Large intestine (tissue), 3 donors: ENCODE measurements around the gene RBMS2. TPM values are rescaled to one million over a fixed set of nuclear protein-coding genes. Genes with fewer than 3 reads are reported as not detected.
A peak's percentile ranks its signal among the peaks of the same experiment; 100 is the strongest.

ENCODE experiments used
- DNase-seq, 2 donors: peaks; one replicate each; pipeline versions ENCODE4 v3.0.0 to v3.0.0-alpha.2; 2013
- H3K27ac ChIP-seq: one replicate; pipeline ENCODE4 v1.5.1; 2013; ENCODE audit warnings: low read length
- H3K27me3 ChIP-seq: 2 replicates; pipeline ENCODE4 v1.6.1; 2013; ENCODE audit warnings: low read length; ENCODE audit not compliant: control insufficient read depth, insufficient read depth
- H3K36me3 ChIP-seq: 2 replicates; pipeline ENCODE4 v1.6.1; 2013; ENCODE audit warnings: low read length; ENCODE audit not compliant: control insufficient read depth, insufficient read depth
- H3K4me1 ChIP-seq: one replicate; pipeline ENCODE4 v1.6.1; 2013; ENCODE audit warnings: low read length; ENCODE audit not compliant: control insufficient read depth, insufficient read depth
- H3K4me3 ChIP-seq: one replicate; pipeline ENCODE4 v1.5.1; 2013; ENCODE audit warnings: low read length
- H3K9me3 ChIP-seq: one replicate; pipeline ENCODE4 v1.6.1; 2013; ENCODE audit warnings: mild to moderate bottlenecking, low read depth, low read length, moderate library complexity; ENCODE audit not compliant: control insufficient read depth
- WGBS: methylation state at CpG from one replicate; pipeline ENCODE4 v1.1.5; 2013; ENCODE audit warnings: low lambda C conversion rate; ENCODE audit not compliant: insufficient coverage; 5-methylcytosine and 5-hydroxymethylcytosine counted together
- polyA plus RNA-seq: library from polyadenylated mRNA; unstranded; fragments of 120-200 nt; gene quantifications from one replicate; pipeline ENCODE4 v1.2.1, GENCODE V29; 2013

RBMS2 gene
- polyA plus RNA-seq, 1 donor: 22.5 TPM

GRCh38 chr12:56636675-56637540 is 115.3 kb downstream of the RBMS2 start:
- DNase-seq: peak; percentile 99 to 100
- Histone ChIP-seq H3K27ac (peak overlapping the region; percentile 97), H3K36me3 (peaks cover 42% of the 10 kb centered on the region), H3K4me1 (peaks cover 29% of the 10 kb centered on the region), H3K27me3 (no peaks in the 10 kb centered on the region), H3K9me3 (no peaks in the 10 kb centered on the region), H3K4me3 (peak overlapping the region; percentile 84)
- no CpG with 5 or more reads among the region's 12 CpGs for WGBS

- WGBS: 63% methylated on average over 1 of the region's 2 CpGs
These were observed 116.0 kb downstream of the RBMS2 start for GRCh38 chr12:56637621-56638020.

DNA sequence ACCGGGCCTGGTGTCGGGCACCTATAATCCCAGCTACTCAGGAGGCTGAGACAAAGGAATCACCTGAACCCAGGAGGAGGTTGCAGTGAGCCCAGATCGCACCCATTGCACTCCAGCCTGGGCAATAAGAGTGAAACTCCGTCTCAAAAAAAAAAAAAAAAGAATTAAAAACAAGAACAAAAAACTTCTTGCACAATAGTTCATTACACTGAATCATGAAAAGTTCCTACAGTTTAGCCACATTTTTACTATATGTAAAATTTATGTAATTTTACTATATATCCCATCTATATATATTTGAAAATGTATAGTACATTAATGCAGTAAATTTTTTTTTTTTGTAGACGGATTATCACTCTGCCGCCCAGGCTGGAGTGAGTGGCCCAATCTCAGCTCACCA is 119.6 kb downstream of the RBMS2 start:
- H3K4me1 ChIP-seq: peaks cover 14% of the 10 kb centered on the region
- no peaks in the 10 kb centered on the region for H3K9me3 ChIP-seq
- no CpG with 5 or more reads among the region's 6 CpGs for WGBS
- H3K36me3 ChIP-seq: peaks cover 64% of the 10 kb centered on the region
- no peak overlapping the region for H3K4me3 ChIP-seq
- no peaks in the 10 kb centered on the region for H3K27me3 ChIP-seq
- H3K27ac ChIP-seq: no peak overlapping the region
- DNase-seq: no peak

More at GRCh38 chr12:56637621-56638020, 116.0 kb downstream of the RBMS2 start:
- Histone ChIP-seq H3K27ac (peak overlapping the region; percentile 97), H3K4me3 (no peak overlapping the region), H3K36me3 (peaks cover 49% of the 10 kb centered on the region), H3K27me3 (no peaks in the 10 kb centered on the region), H3K4me1 (peaks cover 22% of the 10 kb centered on the region), H3K9me3 (no peaks in the 10 kb centered on the region)
- DNase-seq: no peak

DNA sequence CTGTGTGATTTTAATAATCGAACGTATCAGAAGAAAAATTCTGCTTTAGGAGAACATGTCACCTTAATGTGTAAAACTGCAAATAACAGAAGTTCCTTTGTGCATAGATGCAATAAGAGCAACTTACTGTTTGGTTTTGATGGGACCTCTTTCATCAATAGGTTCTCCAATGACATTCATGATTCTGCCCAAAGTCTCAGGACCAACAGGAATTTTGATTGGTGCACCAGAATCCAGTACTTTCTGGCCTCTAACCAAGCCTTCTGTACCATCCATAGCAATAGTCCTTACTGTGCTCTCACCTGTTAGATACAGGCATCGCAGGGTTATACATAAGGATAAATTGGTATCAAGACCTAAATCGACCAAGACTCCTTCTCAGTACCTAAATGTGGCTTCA is 123.0 kb downstream of the RBMS2 start:
- Histone ChIP-seq H3K4me1 (peaks cover 14% of the 10 kb centered on the region), H3K4me3 (peak overlapping the region; percentile 93), H3K9me3 (no peaks in the 10 kb centered on the region), H3K36me3 (peaks cover 43% of the 10 kb centered on the region), H3K27me3 (no peaks in the 10 kb centered on the region), H3K27ac (no peak overlapping the region)
- peak in 1 of 2 donors; percentile 20 for DNase-seq
- WGBS: 57% methylated on average over 2 of the region's 4 CpGs

DNA sequence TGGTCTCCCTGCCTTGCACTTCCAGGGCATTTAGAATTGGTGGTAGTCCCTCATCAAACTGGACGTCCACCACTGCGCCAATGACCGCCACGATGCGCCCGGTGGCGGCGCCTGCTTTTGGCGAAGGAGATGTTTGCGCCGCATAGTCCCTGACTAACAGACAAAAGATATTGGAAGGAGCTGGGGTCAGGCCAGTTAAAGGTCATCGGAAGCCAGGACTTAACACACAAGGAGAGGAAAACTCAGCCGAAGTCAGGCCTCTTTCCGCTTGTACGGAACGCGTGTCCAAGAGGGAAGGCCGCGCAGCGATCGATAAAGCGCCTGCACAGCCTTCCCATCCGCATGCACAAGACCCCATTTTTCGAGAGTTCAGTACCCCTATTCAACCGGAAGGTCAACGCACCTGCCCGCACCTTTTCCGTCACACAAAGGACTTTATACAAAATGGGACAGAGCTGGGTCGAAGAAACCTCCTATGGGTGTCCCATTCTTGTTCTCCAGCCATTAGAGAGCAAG is 123.6 kb downstream of the RBMS2 start:
- Histone ChIP-seq H3K4me1 (peaks cover 14% of the 10 kb centered on the region), H3K27ac (peak overlapping the region; percentile 83), H3K9me3 (no peaks in the 10 kb centered on the region), H3K27me3 (no peaks in the 10 kb centered on the region), H3K36me3 (peaks cover 37% of the 10 kb centered on the region), H3K4me3 (peak overlapping the region; percentile 93)
- DNase-seq: no peak
- WGBS: no CpG with 5 or more reads among the region's 29 CpGs

Other genes starting within 250 kb of the RBMS2 start
- gene CS, start 221.5 kb upstream of the RBMS2 start, polyA plus RNA-seq: 143 TPM
- gene CNPY2, start 205.8 kb upstream of the RBMS2 start, polyA plus RNA-seq: 179 TPM
- gene PAN2, start 187.8 kb upstream of the RBMS2 start, polyA plus RNA-seq: 85.5 TPM
- 0.75 TPM for gene IL23A, start 182.9 kb upstream of the RBMS2 start, polyA plus RNA-seq
- 124 TPM for gene STAT2, start 161.7 kb upstream of the RBMS2 start, polyA plus RNA-seq
- gene APOF, start 159.0 kb upstream of the RBMS2 start, polyA plus RNA-seq: 0.06 TPM
- gene TIMELESS, start 72.4 kb upstream of the RBMS2 start, polyA plus RNA-seq: 21.4 TPM
- gene MIP, start 67.2 kb upstream of the RBMS2 start, polyA plus RNA-seq: 0.24 TPM
- gene SPRYD4, start 53.2 kb upstream of the RBMS2 start, polyA plus RNA-seq: 4.7 TPM
- gene GLS2, start 33.7 kb upstream of the RBMS2 start, polyA plus RNA-seq: 1.5 TPM
- 68.6 TPM for gene BAZ2A, start 108.5 kb downstream of the RBMS2 start, polyA plus RNA-seq
- gene ATP5F1B, start 124.2 kb downstream of the RBMS2 start, polyA plus RNA-seq: 583 TPM
- 238 TPM for gene PTGES3, start 166.5 kb downstream of the RBMS2 start, polyA plus RNA-seq
- gene NACA, start 203.5 kb downstream of the RBMS2 start, polyA plus RNA-seq: 2,608 TPM
- 13.0 TPM for gene PRIM1, start 230.5 kb downstream of the RBMS2 start, polyA plus RNA-seq
- gene HSD17B6, start 241.5 kb downstream of the RBMS2 start, polyA plus RNA-seq: 0.42 TPM